Bone marrow (tissue), 2 donors: ENCODE results near the gene RAB1B.

Experiments used
- DNase-seq, 2 donors: peaks; one replicate each; lab custom pipeline; 2025; lab: John Stamatoyannopoulos, UW

RAB1B gene

DNA sequence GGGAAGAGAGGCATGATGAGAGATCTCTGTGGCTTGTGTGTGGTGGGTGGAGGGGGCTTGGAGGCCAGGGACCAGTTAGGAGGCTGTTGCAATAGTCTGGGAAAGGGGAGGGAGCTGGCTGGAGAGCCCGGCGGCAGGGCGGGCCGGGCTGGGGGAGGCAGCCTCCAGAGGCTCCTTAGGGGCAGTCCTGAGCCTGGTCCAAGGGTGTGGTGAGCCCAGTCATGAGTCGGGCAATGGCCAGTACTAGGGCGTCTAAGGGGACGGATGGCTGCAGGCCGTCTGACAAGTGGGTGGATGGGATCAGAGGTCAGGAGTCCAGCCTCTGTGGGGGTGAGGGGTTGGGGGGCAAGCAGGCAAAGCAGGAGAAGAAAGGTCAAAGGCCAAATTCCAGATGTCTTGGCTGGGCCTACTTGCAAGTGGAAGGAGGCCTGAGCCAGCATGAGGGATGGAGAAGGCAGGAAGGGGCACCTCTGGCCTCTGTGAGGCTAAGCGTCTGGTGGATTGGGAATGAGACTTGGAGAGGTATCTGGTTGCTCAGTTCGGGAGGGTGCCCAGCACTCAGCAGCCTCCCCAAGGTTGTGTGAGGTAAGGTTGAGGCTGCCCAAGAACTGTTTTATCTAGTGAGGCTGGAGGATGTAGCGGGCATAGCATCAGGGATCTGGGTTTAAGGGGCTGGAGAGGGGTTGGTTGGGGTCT, 54.4 kb downstream of the RAB1B start:
- no peak for DNase-seq

DNA sequence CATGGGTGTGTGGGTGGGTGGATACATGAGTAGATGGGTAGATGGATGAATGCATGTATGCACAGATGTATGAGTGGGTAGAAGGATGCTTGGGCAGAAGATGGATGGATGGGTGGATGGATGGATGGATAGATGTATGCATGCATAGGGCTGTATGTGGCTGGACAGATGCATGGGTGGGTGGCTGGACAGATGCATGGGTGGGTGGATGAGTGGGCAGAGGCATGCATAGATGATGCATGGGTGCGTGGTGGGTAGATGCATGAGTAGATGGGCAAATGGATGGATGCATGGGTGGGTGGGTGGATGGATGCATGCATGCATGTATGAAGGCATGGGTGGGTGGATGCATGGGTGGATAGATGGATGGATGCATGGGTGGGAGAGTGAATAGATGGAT, 55.2 kb downstream of the RAB1B start:
- no peak for DNase-seq

DNA sequence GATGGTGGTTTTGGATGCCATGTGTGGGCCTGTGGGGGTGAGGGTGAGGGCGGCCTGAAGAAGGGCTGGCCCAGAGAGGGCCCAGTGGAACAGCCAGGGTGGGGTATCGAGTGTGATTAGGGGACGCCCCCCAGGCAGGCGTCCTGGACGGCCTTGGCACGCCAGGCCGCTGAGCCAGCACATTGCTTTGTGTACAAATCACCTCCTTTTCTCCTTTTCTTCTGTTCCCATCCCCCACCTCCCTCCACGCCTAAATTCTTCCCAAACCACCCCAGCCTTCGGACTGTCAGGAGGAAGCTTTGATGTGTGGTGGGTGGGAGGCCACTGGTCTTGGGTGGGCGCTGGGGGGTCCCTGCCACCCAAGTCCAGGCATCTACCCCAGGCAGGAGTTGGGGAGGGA, 56.2 kb downstream of the RAB1B start:
- no peak for DNase-seq

DNA sequence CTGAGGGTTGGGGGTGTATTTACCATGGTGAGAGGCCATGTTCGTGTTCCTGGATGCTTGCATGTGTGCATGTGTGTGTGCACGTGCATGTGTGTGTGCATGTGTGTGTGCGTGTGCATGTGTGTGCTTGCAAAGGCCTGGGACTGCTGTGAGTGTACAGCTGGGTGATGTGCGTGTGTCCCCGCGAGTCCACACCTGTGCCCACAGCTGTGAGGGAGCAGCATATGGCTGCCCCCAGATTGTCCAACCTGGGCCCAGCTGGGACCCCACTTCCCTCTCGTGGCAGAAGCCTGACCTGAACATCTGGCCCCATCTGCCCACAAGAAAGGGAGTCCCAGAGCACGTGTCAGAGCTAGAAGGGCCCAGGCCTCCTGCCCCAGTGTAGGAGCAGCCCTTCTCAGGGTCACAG, 56.8 kb downstream of the RAB1B start:
- DNase-seq, result no peak

DNA sequence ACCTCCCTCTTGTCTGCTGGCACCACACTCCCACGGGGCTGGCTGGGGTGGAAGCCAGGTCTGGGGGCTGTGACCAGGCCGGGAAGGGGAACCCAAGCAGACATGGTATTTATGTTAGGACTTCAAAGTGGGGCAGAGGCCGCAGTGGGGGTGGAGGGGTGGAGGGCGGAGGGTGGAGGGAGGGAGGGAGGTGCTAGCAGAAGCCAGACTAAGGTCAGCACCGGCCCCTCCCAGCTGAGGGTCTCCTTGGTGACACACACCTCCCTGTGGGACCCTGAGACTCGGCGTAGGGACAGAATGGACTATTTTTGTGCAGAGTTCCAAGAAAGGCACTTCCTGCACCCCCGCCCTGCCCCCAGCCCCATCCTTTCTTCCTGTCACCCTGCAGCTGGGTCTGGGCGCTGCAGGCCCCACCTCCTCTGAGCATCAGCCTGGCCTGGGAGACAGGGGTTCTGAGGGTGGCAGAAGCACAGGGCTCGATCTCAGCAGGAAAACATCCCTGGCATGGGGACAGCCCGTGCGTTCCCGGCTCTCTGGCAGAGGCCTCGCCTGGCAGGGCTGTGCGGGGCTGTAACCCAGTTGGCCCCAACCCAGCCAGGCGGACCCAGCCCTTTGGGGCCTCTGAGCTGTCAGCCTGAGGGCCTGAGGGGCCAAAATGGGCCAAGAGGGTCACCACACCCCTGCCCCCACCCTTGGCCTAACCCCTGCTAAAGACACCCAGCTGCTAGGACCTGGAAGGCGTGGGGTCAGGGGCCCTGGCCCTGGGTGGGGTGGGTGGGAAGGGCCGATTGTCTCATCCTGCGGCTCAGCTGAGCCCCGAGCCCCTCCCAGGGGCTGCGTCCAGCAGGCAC, 58.0 kb downstream of the RAB1B start:
- DNase-seq, result peak in 1 of 2 donors; percentile 38
